Tibial nerve (tissue), 4 donors: ENCODE results near the gene SYPL1. TPM values are rescaled to one million over a fixed set of nuclear protein-coding genes. Genes with fewer than 3 reads are reported as not detected.

Source experiments
- DNase-seq, 2 donors: peaks; one replicate each; pipeline ENCODE4 v3.0.0-alpha.2; 2019; ENCODE audit warnings: low spot score in 2 of 2
- H3K27ac ChIP-seq, 4 donors: fragments of 200-600 bp; sonication (generic) in 3 of 4; one replicate each; pipeline ENCODE4 v1.5.1; 2017 to 2019; ENCODE audit warnings: mild to moderate bottlenecking in 1 of 4
- H3K27me3 ChIP-seq, 2 donors: fragments of 200-600 bp; sonication (generic) in 1 of 2; one replicate each; pipeline versions ENCODE4 v1.5.1 to v1.6.0; 2017 to 2019
- H3K36me3 ChIP-seq, 3 donors: fragments of 200-600 bp; sonication (generic); one replicate each; pipeline ENCODE4 v1.5.1; 2018 to 2019
- H3K4me1 ChIP-seq, 4 donors: fragments of 200-600 bp; sonication (generic) in 3 of 4; one replicate each; pipeline ENCODE4 v1.5.1; 2017 to 2019
- H3K4me3 ChIP-seq, 4 donors: fragments of 200-600 bp; sonication (generic) in 3 of 4; one replicate each; pipeline ENCODE4 v1.5.1; 2017 to 2019; ENCODE audit warnings: mild to moderate bottlenecking in 1 of 4, moderate library complexity in 1 of 4
- H3K9me3 ChIP-seq, 4 donors: fragments of 200-600 bp; sonication (generic) in 3 of 4; one replicate each; pipeline ENCODE4 v1.5.1; 2017 to 2019
- CTCF ChIP-seq, 5 experiments: fragments of 200-600 bp in 3 of 5; fragments of 450-650 bp in 2 of 5; sonication (generic) in 3 of 5; IDR thresholded peaks; one replicate each; pipeline ENCODE4 v1.5.1; 2016 to 2019; ENCODE audit warnings: antibody characterized with exemption in 5 of 5, mild to moderate bottlenecking in 3 of 5, moderate library complexity in 2 of 5
- EP300 ChIP-seq, 2 donors: sonication (generic); formaldehyde crosslinking; IDR thresholded peaks; one replicate each; pipeline ENCODE4 v1.6.1; 2017; ENCODE audit warnings: antibody characterized with exemption in 2 of 2, mild to moderate bottlenecking in 1 of 2
- POLR2A ChIP-seq, 2 donors: fragments of 450-650 bp; IDR thresholded peaks; one replicate each; pipeline ENCODE4 v1.6.1; 2017; ENCODE audit warnings: antibody characterized with exemption in 2 of 2, mild to moderate bottlenecking in 2 of 2, moderate library complexity in 2 of 2
- WGBS, 2 donors: methylation state at CpG; one replicate each; pipeline ENCODE4 v1.1.5; 2018; 5-methylcytosine and 5-hydroxymethylcytosine counted together
- total RNA-seq, 4 donors: library from RNA; depleted of rRNA; stranded (reverse); fragments of >200 nt; gene quantifications; one replicate each; pipeline ENCODE4 v1.1.0, GENCODE V29; 2016

Gene SYPL1
- 10 to 100 TPM; 69.6 to 79.5 (median 71.5) TPM for total RNA-seq

GRCh38 chr7:106112118-106112971 is at the start of gene SYPL1:
Gene SYPL1, minus strand, starts transcription at chr7:106112312. Its CDS starts 104 bp downstream, at chr7:106112208.
- Histone ChIP-seq H3K4me3 (peak within 1 kb of the TSS; percentile 76 to 86 (median 82)), H3K4me1 (peaks cover 0 to 42% (median 21%) of the 10 kb centered on the region in 4 donors), H3K36me3 (no peaks in the 10 kb centered on the region), H3K27ac (peak within 1 kb of the TSS; percentile 94 to 100 (median 98)), H3K27me3 (no peaks in the 10 kb centered on the region), H3K9me3 (no peaks in the 10 kb centered on the region)
- TF ChIP-seq POLR2A (IDR thresholded peaks at IDR 0.05) (peak in 1 of 2 donors; percentile 74), EP300 (IDR thresholded peaks at IDR 0.05) (peak; percentile 30 to 86), CTCF (IDR thresholded peaks at IDR 0.05) (no peak)
- 1 to 2% methylated on average over 39 to 56 of the region's 76 CpGs for whole genome bisulfite sequencing, 2 donors
- peak; percentile 80 to 85 for DNase-seq

GRCh38 chr7:106155027-106155426 is 42.9 kb upstream of the SYPL1 start:
- no peaks in the 10 kb centered on the region for H3K36me3 ChIP-seq
- H3K4me1 ChIP-seq: peaks cover 0 to 12% (median 5%) of the 10 kb centered on the region in 4 donors
- peaks cover 0 to 2% (median 0%) of the 10 kb centered on the region in 4 donors for H3K9me3 ChIP-seq
- H3K27me3 ChIP-seq: no peaks in the 10 kb centered on the region
- 55% methylated on average over 4 of the region's 4 CpGs for WGBS, 2 donors
- H3K4me3 ChIP-seq: no peak overlapping the region
- H3K27ac ChIP-seq: no peak overlapping the region
- DNase-seq: no peak
- no peak for TF ChIP-seq EP300 (IDR thresholded peaks at IDR 0.05)
- no peak for TF ChIP-seq CTCF (IDR thresholded peaks at IDR 0.05)
- TF ChIP-seq POLR2A (IDR thresholded peaks at IDR 0.05): no peak

DNA sequence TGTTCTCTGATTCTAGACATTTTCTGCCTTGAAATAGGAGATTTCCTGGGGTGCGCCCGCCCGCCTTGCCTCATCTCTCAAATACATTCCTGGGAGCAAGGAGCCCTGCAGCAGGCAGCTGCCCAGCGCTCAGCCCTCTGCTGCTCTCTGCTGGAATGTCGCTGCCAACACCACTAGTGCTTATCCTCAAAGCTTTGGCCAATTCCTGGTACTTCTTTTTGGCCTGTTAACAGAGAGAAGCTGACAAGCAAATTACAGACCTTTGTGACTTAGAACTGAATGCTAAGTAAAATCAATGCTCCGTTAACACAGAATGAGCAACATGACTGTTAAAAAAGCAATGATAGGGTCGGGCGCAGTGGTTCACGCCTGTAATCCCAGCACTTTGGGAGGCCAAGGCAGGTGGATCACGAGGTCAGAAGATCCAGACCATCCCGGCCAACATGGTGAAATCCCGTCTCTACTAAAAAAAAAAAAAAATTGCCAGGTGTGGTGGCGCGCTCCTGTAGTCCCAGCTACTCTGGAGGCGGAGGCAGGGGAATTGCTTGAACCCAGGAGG is 41.9 kb upstream of the SYPL1 start:
- peak; percentile 61 to 74 for DNase-seq
- TF ChIP-seq EP300 (IDR thresholded peaks at IDR 0.05): peak in 1 of 2 donors; percentile 21
- no peak for TF ChIP-seq POLR2A (IDR thresholded peaks at IDR 0.05)
- TF ChIP-seq CTCF (IDR thresholded peaks at IDR 0.05): peak; percentile 88 to 92 (median 89)
- Histone ChIP-seq H3K36me3 (no peaks in the 10 kb centered on the region), H3K4me3 (no peak overlapping the region), H3K4me1 (peaks cover 0 to 12% (median 5%) of the 10 kb centered on the region in 4 donors), H3K27ac (no peak overlapping the region), H3K27me3 (no peaks in the 10 kb centered on the region), H3K9me3 (peaks cover 0 to 2% (median 0%) of the 10 kb centered on the region in 4 donors)
- 48 to 51% methylated on average over 15 of the region's 15 CpGs for WGBS, 2 donors

DNA sequence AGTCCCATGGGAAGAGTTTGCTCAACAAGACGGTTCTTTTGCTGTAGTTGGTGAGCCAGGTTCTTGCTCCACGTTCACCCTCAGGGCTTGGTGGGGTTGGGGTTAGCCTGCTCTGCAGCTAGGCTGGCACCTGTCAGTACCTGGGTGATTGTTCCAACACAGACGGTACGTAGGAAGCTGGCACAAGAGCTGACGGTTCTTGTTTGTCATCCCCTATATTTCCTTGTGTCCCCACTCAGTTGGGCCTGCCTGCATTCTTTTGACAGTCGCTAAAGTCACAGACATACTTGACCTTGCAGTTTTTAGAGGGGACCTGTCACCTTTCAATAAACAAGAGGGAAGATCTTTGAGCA is 40.2 kb upstream of the SYPL1 start:
- no peaks in the 10 kb centered on the region for H3K27me3 ChIP-seq
- no peak overlapping the region for H3K27ac ChIP-seq
- WGBS, 2 donors: 59 to 71% methylated on average over 6 of the region's 6 CpGs
- no peak for DNase-seq
- H3K36me3 ChIP-seq: no peaks in the 10 kb centered on the region
- H3K9me3 ChIP-seq: peaks cover 0 to under 1% (median 0%) of the 10 kb centered on the region in 4 donors
- no peak for TF ChIP-seq CTCF (IDR thresholded peaks at IDR 0.05)
- no peak for TF ChIP-seq POLR2A (IDR thresholded peaks at IDR 0.05)
- TF ChIP-seq EP300 (IDR thresholded peaks at IDR 0.05): no peak
- peaks cover 0 to 12% (median 5%) of the 10 kb centered on the region in 4 donors for H3K4me1 ChIP-seq
- H3K4me3 ChIP-seq: no peak overlapping the region
